H54 (cell line): ENCODE data around the gene MAEA.
A peak's percentile ranks its signal among the peaks of the same experiment; 100 is the strongest.

Experiments
- DNase-seq: peaks from one replicate; pipeline ENCODE4 v3.0.0; 2011; ENCODE audit warnings: low spot score, mixed read lengths; ENCODE audit not compliant: insufficient read length
- FAIRE-seq: peaks from 3 replicates; lab custom pipeline; 2011; peaks lifted over from hg19 to GRCh38; lab: Jason Lieb, UNC
- POLR2A ChIP-seq: IDR thresholded peaks from 2 replicates; pipeline ENCODE4 v1.6.1; 2011; ENCODE audit warnings: low read depth, mild to moderate bottlenecking, low read length

The MAEA gene

DNA sequence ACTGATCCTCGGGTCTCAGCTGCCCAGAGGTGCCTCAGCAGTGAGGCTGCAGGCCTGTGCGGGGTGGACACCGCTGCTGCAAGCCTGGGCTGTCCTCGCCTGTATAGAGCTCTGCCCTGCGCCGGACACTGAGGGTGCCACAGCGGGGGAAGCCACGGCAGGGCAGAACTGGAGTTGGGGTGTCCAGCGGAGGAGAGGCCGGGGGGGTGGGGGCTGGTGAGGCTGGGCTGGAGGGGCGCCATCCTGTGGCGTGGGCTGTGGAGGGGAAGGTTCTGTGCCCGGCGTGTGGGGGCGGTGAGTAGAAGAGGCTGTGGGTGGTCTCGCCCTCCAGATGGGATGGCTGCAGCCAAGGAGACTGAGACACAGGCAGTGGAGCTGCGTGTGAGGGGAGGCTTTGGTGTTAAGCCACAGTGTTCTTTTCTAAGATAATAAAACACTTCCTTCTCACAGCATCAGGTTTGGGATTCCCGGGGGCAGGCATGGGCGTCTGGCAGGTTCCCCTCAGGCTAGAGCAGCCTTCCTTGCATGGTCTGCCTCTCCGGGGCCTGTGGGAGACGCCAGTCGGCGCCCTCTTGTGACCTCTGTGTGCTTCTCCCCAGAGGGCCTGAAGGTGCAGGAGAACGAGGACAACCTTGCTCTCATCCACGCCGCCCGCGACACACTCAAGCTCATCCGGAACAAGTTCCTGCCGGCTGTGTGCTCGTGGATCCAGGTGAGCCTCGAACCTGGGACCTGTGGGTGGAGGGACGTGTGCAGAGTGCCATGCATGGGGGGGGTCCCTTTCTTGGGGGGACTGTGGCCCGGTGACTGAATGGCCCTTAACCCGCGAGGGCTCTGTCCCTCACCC, 64.7 kb downstream of the MAEA start:
- TF ChIP-seq POLR2A, result no peak
- no peak for FAIRE-seq
- no peak for DNase-seq

DNA sequence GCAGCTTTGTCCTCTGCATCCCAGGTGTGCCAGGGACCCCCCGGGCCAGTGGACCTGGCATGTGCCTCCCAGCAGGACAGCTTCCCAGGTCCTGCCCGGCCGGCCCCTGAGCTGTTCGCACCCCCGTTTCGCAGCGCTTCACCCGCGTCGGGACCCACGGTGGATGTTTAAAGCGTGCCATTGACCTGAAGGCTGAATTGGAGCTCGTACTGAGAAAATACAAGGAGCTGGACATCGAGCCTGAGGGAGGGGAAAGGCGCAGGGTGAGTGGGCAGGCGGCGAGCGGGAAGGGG, 65.2 kb downstream of the MAEA start:
- TF ChIP-seq POLR2A, result no peak
- FAIRE-seq (no peak), DNase-seq (no peak)

DNA sequence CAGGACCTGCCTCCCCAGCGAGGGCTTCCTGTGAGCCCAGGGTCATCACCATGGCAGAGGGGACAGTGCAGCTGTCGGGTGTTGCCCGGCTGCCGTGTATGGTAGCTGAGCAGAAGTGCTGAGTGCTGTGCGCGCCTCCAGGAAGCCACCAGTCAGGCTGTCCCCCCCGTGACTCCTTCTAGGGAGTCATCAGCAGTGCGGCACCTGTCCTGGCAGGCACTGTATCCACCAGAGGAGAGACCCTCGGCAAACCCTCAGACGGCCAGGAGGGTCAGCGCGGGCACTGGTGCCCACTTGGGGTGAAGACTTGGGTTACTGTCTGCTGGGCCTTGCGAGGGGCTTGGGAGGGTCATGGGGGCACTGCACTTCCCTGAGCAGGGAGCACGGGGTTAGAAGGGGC, 65.7 kb downstream of the MAEA start:
- FAIRE-seq (no peak), DNase-seq (no peak)
- TF ChIP-seq POLR2A, result no peak

DNA sequence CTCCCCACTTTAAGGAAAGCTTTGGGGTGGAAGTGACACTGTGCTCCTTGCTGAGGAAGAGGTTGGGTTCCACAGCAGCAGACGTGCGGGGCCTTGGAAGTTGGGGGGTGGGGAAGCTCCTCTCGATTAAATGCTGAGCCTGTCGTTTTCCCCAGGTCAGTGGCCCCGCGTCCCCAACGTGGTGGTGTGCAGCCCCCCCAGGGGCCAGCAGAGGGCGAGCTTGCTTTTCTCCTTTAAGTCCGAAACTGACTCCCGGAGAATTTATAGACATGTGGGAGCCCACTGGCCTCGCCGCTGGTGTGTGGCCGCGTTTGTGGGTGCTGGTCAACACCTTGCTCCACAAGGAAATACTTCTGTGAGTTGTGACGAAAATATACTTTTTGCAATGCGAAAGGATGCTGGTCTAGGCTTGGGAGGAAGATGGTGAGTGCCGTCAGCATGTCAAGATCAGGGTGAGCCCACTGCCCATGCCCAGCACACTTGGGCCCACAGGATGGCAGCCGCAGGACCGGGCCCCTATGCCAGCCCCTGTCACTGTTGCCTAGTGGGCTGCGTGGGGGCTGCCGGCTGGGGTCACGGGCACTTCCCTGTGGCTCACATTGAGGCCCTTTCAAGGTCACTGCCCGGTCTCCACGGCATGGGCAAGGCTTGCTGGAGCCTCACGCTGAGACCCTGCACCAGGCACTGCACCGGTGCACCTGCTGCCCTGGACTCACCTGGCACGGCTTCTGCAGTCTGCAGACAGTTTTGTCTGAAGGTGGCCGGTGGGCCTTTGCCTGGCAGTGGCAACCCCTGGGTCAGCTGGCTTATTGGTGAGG, 66.7 kb downstream of the MAEA start:
- TF ChIP-seq POLR2A, result no peak
- peak; percentile 26 for DNase-seq
- no peak for FAIRE-seq

DNA sequence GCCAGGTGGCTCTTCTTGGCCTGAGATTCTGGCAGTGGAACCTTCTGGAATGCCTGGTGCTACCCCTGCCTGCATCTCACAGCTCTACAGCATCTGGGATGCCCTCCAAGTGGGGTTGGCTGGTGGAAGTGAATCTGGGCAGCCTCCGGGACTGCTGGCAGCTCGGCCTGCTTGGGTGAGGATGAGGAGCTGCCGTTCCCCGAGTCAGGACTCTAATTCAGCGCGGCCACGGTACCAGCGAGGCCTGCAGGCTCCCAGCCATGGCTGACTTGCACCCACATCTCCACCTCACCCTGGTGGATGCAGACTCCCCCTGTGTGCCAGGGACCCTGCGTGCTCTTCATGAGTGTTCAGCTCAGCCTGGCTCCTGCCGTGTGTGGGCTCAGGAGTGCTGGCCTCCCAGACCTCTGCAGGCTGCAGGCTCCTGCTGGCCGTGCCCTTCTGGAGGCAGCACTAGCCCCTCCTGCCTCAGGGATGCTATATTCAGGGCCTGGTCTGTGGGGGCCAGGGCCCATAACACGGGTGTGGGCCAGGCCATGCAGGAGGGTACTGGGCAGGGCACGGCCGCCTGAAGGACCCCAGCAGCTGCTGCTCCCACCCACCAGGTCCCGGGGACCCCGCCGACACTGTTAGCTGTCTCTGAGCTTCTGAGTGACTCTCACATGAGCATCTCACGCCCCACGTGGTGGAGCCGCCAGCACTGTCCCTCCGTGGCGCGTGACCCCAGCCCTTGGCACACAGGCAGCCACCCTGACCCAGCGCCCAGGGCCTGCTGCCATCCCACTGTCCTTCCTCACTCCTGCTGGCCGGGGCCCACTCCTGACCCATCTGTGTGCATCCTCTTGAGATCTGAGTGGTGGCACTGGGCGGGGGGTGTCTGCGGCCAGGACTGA, 67.9 kb downstream of the MAEA start:
- FAIRE-seq, result no peak
- DNase-seq, result no peak
- TF ChIP-seq POLR2A, result no peak

DNA sequence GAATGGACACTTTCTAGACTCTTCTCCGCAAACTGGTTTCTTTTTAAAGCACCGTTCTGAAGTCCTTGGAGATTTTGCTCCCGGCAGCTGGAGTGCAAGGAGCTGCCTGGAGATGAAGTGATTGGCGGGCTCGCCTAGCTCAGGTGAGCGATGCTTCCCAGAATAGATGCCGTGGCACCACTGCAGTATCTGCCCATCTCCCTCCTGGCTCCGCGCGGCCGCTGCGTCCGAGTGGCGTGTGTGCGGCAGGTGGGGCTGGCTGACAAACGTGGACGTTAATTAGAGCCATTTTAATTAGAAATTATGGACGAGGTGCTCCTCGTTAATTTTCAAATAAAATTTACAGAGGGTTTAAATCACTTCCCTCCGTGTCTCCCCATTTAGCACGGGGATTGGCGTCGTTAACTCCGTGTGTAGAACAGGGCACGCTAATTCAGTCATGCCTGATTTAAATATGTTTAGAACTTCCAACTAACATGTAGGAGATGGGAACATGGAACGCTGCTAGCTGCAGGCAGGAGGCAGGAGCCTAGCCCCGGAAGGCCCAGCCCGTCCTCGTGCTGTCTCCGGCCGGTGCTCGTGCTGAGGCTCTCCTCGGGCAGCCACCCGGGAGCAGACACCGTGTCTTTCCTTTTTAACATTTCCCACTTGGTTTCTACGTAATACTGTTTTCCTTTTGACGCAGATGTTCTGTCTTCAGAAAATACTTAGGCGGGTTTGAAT, 68.9 kb downstream of the MAEA start:
- DNase-seq (no peak), FAIRE-seq (no peak)
- no peak for TF ChIP-seq POLR2A

DNA sequence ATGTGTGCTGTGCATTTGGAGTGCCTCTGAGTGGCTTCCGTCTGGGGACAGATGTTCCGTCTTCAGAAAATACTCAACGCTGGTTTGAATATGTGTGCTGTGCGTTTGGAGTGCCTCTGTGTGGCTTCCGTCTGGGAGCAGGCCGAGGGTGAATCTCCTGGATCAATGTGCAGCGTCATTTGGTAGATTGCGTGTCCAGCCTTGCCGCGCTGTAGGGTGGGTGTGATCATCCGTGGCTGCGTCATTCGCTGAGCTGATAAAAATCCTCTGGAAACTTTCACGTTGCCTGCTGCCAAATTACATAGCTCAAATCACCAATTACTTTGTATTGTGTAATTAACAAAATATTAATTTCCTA, 69.4 kb downstream of the MAEA start:
- FAIRE-seq (no peak), DNase-seq (no peak)
- TF ChIP-seq POLR2A, result no peak

DNA sequence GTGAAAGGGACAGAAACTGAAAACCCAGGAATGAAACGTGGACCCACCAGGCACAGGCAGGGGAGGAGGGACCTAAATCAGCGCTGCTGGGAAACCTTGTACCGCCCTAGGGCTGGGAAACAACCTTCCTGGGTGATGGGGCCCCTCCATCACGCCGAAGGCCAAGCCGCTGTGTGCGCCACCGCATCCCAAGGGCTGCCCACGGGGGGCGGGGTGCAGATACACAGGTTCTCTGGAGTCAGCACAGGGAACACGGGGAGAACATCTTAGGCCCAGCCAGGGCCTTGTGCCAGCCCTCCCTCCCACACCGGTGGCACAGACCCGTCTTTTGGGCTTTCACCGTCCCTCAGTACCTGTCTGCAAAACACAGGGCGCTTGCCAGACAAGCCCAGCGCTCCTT, 70.3 kb downstream of the MAEA start:
- TF ChIP-seq POLR2A, result no peak
- no peak for FAIRE-seq
- no peak for DNase-seq

DNA sequence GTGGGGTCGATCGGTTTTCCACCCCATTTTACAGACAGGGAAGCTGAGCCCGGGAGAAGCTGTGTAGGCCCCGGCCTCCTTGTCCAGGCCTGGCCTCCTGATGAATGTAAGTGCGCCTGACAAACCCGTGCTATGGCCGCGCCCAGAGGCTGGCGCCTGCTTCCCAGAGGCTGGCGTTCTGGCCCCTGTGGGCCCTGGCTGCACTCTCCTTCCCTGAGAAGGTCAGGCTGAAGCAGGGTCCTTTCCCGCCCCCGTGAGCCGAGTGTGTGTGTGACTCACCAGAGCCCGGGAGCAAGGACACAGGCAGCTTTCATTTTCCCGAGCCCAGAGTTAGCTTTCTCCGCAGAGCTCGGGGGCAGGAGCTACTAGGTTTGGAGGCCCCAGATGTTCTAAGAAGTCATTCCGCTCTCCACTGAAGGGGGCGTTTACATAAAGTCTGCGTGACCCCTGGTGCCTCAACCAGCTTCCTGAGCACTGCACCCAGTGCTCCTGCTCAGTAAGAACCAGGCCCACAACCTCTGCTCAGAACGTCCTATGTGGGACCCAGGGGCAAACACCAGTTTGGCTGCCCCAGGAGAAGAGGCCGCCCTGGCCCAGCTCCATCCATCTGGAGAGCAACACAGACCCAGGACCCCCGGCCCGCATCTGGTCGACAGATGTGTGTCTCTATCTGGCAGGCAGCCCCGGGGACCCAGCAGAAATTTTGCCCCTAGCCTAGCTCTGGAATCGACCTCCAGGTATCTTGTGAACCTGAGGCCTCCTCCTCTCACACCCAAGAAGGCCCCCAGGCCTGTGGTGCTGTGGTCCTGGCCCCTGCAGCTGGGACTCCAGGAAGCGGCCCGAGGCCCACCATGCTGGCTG, 71.0 kb downstream of the MAEA start:
- FAIRE-seq (no peak), DNase-seq (no peak)
- no peak for TF ChIP-seq POLR2A

DNA sequence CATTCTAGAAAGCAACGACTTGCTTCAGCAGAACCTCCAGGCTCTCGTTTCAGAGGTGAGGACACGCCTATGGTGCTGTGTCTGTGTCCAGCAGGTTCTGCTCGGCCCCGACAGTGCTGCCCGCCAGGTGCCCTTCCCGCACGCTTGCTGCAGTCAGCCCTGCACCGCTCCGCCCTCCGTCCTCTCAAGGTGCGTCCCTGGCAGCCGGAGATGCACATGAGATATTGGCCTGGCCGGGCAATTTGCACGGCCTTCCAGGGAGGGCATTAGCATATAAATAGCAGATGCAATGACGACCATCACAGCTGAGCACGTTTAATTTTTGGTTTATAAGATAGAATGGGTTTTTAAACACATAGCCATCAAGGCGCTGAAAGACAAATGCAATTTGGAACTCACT, 71.7 kb downstream of the MAEA start:
- FAIRE-seq (no peak), DNase-seq (no peak)
- no peak for TF ChIP-seq POLR2A

DNA sequence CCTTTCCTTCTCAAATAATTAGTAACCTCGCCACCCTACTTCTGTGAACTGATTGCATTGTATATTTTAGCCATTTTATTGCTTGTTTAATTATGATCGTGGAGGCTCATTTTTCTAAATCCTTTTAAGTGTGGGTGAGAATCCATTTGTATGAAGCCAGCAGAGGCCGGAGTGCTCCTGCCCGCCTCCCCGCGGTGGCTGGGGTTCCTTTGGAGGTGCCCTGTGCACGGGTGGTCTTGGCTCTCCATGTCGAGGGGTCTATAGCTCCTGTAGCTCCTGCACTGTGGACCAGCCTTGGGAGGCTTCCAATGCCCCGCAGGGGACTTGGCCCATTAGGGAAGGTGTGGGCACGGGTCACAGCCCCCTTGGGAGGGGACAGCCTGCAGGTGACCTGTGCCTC, 72.4 kb downstream of the MAEA start:
- no peak for FAIRE-seq
- no peak for DNase-seq
- TF ChIP-seq POLR2A, result no peak

DNA sequence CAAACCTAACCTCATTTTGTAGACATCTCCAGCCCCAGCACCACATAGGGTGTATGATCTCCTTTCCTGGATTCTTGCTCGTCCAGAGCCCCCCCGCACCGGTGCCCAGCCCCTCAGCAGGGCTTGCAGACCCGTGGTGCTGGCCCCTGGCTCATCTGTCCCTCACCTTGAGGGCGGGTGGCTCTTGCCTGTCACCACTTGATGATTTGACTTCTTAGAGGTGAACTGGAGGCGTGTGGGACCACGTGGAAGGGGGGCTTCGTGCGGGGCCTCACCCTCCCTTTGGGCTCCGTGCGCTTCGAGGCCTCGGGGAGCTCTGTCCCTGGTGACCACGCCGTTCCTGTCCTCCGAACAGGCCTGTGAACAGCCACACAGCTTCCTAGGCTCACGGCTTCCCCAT, 72.8 kb downstream of the MAEA start:
- TF ChIP-seq POLR2A, result no peak
- FAIRE-seq (no peak), DNase-seq (no peak)

DNA sequence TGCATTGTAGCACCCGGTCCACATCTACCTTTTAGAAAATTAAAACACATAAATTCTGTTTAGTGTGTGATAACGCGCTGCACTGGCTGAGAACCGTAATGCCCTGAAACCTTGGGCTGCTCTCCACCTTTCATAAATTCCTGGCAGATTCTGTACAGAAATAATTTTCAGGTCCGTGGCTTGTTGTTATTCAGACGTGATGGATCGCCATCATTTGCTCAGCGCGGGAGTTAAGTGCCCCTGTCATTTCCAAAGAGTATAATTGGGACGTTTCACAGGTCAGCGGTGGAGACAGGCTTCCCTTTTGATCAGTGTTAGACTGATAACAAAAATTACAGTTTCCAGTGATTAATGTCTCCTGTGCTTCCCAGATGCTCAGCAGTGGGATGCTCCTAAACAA, 73.8 kb downstream of the MAEA start:
- FAIRE-seq (no peak), DNase-seq (no peak)
- no peak for TF ChIP-seq POLR2A
